GM19372 (cell line): ENCODE results near the gene OAF.

Source experiments
- ATAC-seq: cut with Tn5 transposase; IDR thresholded peaks from one replicate; pipeline ENCODE4 v1.9.1; 2021; ENCODE audit warnings: mild to moderate bottlenecking, low read depth, moderate library complexity; ENCODE audit not compliant: unreplicated experiment

Gene OAF

DNA sequence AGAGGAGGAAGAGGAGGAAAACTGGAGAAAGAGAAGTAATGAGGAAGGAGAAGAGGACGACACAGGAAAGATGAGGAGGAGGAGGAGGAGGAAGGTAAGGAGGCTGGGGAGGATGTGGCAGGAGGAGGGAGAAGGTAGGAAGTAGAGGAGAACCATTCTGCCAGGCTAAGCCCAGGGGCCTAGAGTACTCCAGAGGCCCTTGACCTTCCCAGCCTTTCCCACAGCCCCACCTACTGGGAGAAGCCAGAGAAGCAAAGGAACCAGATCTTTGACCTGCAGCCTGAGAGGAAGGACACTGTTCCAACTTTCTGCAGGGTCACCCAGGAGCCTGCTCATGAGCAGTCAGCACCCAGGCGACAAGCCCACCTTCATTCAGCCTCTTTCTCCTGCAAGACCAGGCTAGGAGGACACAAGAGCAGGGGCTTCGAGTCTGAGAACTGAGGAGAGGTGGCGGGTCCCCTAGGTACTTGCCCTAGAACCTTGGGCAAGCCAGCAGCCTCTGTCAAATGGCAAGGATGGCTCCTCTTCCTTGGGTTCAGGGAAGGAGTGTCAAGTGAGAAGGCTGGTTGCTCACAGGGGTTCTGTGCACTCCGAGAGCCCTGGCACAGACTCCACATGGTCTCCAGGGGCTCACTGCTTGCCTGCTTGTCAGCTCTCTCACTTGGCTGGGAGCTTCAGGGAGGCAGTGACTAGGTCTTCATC is 27.9 kb upstream of the OAF start:
- ATAC-seq = no peak

DNA sequence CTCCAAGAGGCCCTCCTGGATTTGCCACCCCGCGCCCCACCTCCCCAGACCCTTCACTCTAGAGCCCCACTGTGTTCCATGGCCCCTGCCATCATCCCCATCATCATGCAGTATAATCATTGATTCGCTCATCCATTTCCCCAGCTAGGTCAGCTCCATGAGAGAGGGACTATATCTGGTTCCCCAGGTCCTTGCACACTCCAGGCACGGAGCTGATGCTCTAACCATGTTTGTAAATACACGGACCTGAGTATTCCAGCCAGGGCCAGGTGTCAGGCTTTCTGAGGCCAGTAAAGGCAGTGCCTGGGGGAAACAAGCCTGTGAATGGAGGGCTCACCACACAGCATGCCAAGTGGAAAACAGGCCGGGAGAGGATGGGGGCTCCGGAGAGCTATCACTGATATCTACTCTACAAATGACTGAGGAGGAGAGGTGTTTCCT is 27.1 kb upstream of the OAF start:
- no peak for ATAC-seq

DNA sequence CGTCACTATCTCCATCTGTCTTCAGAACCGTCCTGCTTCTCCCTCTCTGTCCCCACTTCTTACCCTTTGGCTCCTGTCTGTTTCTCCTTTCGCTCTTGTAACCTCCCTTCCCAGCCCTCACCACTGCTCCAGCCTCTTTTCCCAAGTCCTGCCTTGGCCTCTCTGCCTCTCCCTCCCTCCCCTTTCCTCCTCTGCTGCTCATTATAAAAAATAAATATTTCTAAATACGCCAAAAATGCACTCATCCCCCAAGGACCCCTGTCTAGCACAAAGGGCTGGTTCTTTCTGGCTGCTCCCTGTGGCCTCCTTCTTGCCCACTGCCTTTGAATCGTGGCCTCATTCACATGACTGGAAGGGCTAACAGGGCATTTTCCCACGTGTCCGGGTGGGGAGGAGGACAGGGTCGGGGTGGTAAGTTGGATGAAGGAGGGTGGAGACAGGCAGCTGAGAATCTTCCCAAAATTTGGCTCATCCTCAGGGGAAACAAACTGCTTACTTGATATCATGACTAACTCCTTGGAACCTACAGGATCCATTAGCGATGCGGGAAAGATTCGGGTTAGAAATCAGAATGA is 26.4 kb upstream of the OAF start:
- no peak for ATAC-seq

DNA sequence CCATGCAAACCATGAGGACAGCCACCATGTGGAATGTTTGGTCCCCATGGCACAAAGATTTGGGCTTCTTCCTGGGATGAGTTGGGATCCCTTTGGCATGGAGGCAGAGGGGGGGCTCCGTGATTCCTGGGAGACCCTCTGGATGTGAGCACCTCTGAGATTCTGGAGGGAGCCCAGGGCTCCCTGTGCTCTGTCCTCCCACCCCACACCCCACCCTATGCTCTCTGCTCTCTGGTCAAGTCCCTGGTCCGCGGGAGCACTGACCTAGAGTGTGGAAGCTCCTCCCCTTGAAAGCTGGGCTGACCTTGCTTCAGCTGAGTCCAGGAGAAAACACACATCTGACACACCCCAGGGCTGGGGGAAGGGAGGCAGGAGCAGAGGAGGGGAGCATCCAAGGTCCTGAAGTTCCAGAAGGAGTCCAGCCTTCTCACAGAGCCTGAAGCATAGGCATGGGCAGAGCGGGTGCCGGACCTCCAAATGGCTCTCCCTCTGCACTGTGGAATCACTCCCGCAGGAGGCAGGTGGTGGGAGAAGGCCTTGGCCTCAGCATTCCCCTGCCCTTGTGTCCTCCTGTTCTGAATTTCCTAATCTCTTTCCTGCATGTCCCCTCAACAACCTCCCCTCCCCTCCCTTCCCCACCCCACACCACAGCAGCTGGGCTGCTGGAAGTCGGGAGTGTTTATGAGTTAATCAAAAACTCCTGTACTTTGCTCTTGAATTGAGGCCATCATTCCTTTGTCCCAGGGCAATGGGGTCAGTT is 25.7 kb upstream of the OAF start:
- ATAC-seq = no peak

DNA sequence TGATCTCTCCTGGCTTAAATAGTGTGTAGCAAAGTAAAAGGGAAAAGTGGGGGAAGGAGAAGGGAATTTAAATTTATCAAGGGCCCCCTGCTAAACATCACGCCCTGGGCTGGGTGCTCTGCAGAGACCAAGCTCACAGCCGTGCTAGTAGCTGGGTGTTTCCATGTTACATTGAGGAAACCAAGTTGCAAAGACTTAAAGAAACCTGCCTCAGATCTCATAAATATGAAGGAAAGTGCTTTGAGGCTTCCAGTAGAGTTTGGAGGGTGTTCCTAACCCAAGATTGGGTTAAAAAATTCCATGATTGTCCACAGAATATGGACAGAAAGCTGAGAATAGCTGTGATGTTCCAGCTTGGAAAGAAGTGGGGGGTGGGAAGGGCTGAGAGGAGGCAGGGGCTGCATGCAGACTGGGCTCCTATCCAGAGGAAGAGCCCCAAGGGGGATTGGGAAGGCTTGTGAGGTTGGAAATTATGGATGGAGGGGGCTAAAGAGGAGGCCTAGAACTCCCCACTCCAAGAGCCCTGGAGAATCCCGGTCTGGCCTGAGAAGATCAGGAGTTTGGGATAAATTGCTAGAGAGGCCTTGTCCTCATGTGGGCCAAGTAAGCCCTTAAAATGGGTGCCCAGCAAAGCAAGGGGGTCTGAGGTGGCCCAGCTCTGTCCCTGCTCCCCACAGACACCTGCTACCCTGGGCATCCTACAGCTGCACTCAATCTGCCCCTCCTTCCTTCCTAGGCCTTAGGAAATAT is 25.0 kb upstream of the OAF start:
- ATAC-seq = no peak

DNA sequence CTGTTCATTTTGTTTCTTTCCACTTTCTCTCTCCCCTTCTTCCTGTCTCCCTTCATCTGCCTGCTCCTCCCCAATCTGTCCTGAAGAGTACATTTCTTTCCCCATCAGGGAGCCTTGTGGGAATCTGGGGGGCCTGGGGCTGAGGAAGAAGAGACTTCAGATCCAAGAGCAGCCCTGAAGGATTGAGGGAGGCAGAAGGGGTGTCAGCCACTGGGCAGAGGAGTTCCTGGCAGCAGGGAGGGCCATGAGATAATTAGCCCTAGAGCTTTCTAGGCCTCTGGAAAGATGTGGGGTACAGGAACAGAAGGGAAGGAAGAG is 24.4 kb upstream of the OAF start:
- no peak for ATAC-seq

DNA sequence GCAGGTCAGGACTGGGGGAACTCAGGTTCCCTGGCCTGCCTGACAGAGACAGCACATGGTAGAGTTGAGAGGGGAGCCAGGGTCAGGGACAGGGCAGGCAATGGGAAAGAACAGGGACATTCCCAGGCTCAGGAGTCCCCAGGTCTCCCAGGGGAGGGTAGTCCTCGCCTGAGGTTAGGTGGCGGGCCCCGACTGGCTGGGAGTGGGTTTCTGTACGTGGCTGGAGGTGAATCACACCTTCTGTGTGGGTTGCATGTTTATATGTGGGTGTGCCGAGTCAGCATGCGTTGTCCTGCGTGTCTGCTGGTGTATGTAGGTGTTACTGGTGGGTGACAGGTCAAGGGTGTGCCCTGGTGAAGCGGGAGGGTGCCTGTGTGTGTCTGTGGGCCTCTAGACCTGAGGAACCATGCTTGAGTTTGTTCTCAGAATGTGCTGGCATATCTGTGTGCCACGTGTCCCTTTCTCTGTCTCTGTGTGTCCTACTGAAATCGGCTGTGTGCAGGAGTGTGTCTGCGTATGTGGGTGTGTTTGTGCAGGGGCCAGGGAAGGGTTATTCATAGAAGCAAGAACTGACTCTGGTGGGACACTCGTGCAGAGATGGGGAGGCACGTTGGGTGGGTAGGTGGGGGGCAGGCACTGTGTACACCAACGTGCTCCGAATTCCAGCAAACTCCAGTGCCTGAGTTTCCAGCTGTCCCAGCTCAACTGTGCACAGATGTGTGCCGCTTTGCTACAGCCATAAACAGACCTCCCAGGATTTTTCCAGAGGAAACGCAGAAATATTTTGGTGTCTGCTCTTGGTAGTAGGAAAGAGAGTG is 23.8 kb upstream of the OAF start:
- ATAC-seq = no peak

DNA sequence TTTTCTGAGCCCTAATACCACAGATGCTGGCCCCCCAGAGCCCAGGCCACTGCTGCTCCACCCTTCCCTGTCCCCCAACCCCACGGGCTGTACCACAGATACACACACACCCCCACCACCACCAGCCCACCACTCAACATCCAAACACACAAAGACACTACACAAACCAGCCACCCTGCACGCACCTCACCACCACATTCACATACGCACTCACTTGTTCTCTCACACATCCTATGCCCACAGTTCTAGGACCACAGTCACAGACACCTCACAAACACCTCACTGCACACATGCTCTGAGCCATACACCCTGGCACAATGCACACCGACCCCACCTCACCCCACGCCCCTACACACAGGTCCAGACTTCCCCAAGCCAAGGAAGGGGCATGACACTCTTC is 22.5 kb upstream of the OAF start:
- ATAC-seq = no peak

DNA sequence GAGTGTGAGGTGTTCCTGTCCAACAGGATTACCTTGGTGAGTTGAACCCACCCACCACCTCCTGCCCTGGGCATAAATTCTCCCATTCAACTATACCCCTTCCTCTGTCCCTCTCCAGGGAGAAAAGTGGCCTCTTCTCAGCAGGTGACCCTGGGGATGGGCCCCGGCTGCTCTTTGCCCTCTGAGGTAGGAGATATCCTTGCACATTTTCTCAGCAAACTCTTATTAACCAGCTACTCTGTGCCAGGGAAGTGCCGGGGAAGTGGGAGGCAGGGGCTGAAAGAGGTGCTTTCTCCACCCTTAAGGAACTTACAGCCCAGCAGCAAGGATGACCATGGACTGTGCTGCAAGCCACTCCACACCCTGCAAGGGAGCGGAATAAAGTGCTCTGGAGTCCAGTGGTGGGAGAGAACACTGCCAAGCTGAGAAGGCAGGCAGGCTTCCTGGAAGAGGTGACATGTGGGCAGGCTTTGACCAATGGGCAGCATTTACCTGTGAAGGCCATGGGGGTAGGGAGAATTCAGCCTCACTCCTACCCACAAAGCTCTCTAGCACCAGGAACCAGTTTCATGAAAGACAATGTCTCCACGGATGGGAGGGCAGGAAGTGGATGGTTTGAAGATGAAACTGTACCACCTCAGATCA is 21.9 kb upstream of the OAF start:
- no peak for ATAC-seq

DNA sequence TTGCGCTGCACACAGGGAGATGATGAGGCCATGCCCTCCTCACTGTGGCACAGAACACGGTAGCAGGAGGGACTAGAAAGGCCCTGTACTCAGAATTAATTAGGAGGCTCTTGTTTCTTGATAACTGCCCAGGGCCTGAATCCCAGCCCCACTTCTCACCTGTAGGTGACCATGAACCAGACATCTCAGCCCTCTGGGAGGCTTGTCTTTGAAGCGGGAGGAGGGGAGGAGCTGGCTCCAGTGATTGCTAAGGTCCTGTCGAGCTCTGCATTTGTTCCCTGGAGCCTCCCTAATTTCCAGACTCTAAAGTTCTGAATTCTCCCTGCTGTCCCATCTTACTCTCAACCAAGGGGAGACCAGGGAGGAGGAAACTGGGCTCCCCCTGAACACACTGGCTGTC is 19.8 kb upstream of the OAF start:
- ATAC-seq = no peak

DNA sequence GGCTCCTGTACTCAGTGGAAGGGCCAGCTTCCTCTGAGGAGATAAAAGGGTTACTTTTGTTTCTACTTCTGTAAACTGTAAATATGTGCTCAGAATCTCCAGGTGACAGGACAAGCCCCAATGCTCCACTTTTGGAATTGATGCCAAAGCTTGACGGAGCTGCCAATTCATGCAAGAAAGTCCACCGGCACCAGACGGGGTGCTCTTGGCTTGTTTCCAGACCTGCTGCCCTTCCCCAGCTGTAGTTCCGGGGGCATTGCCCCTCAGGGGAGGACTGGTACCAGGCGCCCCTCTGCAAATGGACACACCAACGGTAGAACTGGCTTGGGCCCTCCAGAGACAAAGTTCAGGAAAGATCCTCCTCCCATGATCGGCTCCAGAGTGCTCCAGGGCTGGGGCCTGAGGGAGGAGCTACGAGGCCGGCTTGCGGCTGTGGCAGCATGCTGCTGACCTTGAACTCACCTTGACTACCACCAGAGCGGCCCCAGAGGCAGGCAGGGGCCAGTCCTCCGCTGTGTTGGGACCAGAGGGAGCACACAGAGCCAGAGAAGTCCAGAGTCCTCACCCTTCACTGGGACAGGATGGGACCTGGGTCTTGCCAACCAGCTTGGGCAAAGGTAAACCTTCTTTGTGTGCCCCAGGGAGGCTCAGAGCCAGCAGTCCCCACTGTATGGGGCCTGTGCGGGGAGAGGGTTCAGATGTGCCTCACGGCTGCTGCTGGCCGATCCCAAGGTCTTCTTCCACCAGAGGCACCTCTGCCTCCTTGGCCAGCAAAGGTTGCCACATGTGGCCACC is 17.8 kb upstream of the OAF start:
- ATAC-seq = no peak

DNA sequence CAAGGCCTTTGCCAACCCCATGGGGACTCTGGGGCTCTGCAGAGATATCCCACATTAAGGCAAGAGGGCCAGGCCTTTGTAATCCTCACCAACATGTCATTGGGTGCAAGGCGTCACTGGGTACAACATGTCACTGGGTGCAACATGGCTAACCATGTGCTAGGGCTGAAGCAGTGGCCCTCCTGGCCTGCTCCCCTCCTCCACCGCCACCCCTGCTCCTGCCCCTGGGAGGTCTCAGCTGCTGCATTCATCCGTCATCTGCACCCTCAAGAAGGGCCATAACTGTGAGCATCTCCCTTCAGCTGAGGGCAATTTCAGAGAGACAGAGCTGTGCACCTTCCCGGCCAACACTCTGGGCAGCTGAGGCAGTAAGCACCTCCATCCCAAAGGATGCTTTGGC is 16.7 kb upstream of the OAF start:
- ATAC-seq = no peak

DNA sequence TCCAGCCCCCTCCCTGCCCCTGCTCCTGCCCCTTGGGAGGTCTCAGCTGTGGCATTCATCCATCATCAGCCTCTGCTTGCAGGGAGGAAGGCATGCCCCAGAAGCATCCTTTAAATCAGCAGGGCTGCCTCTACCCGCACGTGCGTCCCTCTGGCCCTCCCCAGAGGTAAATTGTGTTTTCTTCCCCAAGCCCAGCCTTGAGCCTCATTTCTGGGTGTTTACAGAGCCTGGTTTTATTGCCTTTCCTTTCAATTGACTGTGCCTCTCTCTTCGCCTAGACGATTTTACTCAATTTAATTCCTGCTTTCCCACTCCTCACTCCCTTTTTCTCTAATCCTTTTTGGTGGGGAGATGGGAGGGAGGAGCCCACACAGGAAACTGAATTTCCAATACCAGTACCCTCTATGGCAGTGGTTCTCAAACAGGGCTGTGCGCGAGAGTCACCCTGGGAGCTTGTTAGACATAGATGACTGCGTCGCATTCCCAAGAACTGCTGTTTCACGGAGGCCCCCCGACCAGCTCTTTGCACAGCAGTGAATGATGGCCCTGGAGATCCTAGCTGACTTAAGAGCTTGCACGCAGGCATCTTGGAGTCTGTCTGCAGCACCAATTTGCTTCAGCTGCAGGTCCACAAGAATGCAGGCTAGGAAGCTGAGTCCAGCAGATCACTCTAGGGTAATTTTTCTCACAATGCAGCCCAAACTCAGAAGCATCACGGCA is 15.1 kb upstream of the OAF start:
- ATAC-seq = no peak

DNA sequence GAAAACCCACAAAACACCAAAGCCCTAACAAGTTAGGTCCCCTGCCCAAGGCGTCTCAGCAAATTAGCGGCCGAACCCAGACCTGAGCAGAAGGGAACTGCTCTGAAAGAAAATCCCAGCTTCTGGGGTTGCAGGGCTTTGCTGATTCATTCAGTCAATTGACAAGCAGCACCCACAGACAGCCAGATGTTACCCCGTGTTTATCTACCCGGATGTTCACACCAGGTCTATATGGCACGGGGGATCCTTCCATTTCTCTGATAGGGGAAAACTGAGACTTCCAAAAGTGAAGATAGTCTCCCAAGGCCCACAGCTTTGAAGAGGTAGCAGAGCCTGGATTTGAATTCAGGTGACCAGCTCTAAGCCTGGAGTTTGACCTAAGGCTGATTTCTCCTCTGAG is 14.0 kb upstream of the OAF start:
- no peak for ATAC-seq

DNA sequence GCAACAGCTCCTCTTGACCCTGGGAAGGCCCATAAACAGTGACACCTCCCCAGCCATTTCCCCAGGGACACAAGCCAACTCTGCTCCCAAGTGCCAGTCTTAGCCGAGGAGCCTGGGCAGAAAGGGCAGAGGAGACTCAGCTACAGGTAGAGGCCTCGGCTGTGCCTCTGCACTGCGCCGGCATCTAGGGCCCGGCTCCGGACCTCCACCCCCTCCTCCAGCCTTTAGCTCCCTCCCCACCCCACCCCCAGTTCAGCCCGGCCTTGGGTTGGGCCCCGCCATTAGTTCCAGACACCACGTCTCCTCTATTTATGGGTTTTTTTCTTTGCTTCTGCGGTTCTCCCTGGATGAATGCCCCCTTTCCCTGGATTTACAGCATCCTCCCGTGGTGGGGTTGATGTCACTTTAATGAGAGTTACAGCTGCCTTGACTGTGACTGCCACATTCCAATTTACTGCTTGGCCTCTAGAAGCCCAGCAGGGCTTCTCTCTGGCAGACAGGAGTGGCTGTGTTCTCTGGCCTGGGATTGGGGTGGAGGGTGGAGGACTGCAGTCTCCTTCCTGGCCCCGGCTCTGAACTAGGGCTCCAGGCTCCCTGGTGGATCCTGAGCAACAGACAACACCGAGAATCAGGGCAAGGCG is 13.5 kb upstream of the OAF start:
- no peak for ATAC-seq

DNA sequence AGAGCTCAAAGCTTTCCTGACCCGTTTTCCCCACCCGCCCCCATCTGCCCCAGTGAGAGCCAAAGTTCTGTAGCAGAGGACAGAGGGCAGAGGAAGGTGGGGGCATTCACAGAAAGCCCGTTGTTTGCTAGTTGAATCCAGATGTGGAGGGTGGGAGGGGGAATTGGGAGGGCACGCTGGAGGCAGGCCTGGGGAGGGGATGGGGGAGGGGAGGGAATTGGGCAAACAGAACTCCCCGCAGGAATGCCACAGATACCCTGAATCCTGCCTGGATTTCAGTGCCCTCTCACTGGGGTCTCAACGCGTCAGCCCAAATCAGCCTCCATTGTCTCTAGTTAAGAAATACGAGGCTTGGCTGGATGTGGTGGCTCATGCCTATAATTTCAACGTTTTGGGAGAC is 12.9 kb upstream of the OAF start:
- ATAC-seq = no peak

DNA sequence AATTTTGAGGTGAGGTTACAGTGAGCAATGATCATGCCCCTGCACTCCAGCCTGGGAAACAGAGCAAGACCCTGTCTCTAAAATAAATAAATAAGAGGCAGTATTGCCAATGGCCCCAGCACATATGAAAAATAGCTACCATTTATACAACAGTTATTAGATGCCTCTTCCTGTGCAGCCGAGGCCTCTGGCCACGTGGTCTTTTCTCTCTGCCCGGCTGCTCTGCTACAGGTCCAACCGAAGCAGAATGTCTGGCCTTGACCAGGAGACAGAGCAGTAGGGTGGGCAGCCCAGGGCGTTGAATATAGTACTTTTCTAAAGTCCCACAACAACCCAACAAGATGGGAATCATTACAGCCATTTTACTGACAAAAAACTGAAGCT is 12.4 kb upstream of the OAF start:
- ATAC-seq = no peak

DNA sequence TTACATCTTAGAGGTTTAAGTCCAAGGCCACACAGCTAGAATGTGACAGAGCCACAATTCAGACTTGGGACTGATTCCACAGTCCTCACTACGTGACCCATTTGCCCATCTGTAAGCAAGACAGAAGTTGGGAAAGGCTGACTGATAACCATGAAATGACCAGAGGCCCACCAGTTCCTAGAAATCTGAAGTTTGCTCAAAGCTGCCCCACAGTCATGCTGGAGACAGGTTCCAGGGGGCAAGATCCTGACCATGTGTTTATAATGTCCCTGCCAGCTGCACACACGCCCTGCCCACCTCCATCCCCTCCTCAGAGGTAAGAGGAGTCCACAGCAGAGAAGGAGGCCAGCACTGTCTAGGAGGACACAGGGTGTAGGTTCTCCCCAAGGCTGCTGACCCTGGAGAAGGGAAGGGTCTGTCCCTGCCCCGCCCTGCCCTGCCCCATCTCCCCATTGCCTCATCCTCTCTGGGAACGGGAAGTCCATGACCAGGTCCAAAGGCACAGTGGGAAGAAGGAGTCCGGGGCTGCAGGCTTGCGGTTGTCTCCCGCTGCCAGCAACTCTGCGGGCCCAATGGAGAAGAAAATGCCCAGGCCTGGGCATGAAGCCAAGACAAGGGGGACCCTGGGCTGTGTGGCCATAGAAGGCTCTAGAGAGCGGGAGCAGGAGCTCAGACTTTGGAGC is 11.9 kb upstream of the OAF start:
- ATAC-seq = no peak
